Lower lobe of right lung (tissue), 2 donors: Measurements from ENCODE around the gene CCDC15. TPM values are rescaled to one million over a fixed set of nuclear protein-coding genes. Genes with fewer than 3 reads are reported as not detected.

Experiments used
- ATAC-seq, 2 donors: fragments of 200-7000 bp; cut with Tn5 transposase; one replicate each; pipeline ENCODE4 v1.9.1; 2020 to 2022; ENCODE audit warnings: mild to moderate bottlenecking in 2 of 2, moderate library complexity in 2 of 2
- DNase-seq: peaks from one replicate; pipeline ENCODE4 v3.0.0-alpha.2; 2020
- H3K27ac ChIP-seq: fragments of 200-600 bp; one replicate; pipeline ENCODE4 v1.8.0; 2022
- H3K27me3 ChIP-seq: fragments of 200-600 bp; one replicate; pipeline ENCODE4 v1.8.0; 2022; ENCODE audit warnings: low read depth
- H3K36me3 ChIP-seq: fragments of 200-600 bp; one replicate; pipeline ENCODE4 v1.8.0; 2022; ENCODE audit warnings: mild to moderate bottlenecking
- H3K4me1 ChIP-seq: fragments of 200-600 bp; one replicate; pipeline ENCODE4 v1.8.0; 2022
- H3K4me3 ChIP-seq: fragments of 200-600 bp; one replicate; pipeline ENCODE4 v1.8.0; 2022; ENCODE audit warnings: mild to moderate bottlenecking
- H3K9me3 ChIP-seq: fragments of 200-600 bp; one replicate; pipeline ENCODE4 v1.8.0; 2022
- intact Hi-C: fragments of 100-400 bp; cut with DNase I; formaldehyde crosslinking; loops from one replicate; pipeline ENCODE4 v1.11.0; 2022
- total RNA-seq: library from RNA; stranded (reverse); fragmentation: NEBNext Ultra II Directional; extraction: Animal tissue kit (Norgen Biotek cat#: 25700); gene quantifications from one replicate; pipeline ENCODE4 v1.2.1, GENCODE V29; 2021
- TF ChIP-seq, protein P1 (sequence below): fragments of 200-600 bp; IDR thresholded peaks from one replicate; pipeline ENCODE4 v1.8.0; 2022; ENCODE audit warnings: antibody characterized with exemption, mild to moderate bottlenecking
- donor health status: DM: no; HTN: yes; CAD: no; lungs with severe emphysema.

CCDC15 gene
- total RNA-seq, 1 donor from 2014 or later = 1.4 TPM

- Histone ChIP-seq H3K27ac (peak within 1 kb of the TSS; percentile 85), H3K4me3 (no peak within 1 kb of the TSS), H3K36me3 (no peaks in the 10 kb centered on the region), H3K9me3 (no peaks in the 10 kb centered on the region), H3K27me3 (peaks cover 14% of the 10 kb centered on the region), H3K4me1 (peaks cover 3% of the 10 kb centered on the region)
- TF ChIP-seq, protein P1, sequence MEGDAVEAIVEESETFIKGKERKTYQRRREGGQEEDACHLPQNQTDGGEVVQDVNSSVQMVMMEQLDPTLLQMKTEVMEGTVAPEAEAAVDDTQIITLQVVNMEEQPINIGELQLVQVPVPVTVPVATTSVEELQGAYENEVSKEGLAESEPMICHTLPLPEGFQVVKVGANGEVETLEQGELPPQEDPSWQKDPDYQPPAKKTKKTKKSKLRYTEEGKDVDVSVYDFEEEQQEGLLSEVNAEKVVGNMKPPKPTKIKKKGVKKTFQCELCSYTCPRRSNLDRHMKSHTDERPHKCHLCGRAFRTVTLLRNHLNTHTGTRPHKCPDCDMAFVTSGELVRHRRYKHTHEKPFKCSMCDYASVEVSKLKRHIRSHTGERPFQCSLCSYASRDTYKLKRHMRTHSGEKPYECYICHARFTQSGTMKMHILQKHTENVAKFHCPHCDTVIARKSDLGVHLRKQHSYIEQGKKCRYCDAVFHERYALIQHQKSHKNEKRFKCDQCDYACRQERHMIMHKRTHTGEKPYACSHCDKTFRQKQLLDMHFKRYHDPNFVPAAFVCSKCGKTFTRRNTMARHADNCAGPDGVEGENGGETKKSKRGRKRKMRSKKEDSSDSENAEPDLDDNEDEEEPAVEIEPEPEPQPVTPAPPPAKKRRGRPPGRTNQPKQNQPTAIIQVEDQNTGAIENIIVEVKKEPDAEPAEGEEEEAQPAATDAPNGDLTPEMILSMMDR = no peak
- ATAC-seq (no peak), DNase-seq (no peak)
- intact Hi-C loops = no loop called here
Observed at GRCh38 chr11:124918950-124919349, 35.1 kb upstream of the CCDC15 start, which contains the start of gene HEPN1. Gene HEPN1, plus strand, starts transcription at chr11:124919250.

DNA sequence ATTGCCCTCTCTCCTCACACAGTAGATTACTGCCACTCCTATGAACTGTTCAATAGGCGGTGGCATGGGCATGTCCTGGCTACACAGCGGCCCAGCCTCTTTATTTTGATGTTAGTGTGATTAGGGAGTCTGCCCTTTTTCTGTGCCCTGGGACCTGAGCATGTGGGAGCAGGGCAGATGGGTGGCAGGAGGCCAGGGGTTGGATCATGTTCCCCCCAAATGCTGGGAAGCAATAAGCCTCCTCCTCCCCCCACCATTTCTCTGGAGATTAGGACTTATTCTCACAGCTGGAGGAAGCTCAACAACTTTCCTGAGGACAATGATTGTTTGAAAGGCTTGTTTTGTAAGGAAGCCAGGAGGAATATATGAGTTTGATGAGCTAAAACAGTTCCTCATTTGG, 34.1 kb upstream of the CCDC15 start:
- no peaks in the 10 kb centered on the region for H3K36me3 ChIP-seq
- H3K9me3 ChIP-seq = no peaks in the 10 kb centered on the region
- ATAC-seq (no peak), DNase-seq (no peak)
- TF ChIP-seq, protein P1 = no peak
- H3K27me3 ChIP-seq = peaks cover 14% of the 10 kb centered on the region
- peaks cover 3% of the 10 kb centered on the region for H3K4me1 ChIP-seq
- intact Hi-C loops = no loop called here
- H3K27ac ChIP-seq = peak overlapping the region; percentile 85
- no peak overlapping the region for H3K4me3 ChIP-seq

- Histone ChIP-seq H3K36me3 (no peaks in the 10 kb centered on the region), H3K9me3 (no peaks in the 10 kb centered on the region), H3K4me1 (peaks cover 3% of the 10 kb centered on the region), H3K27ac (peak overlapping the region; percentile 85), H3K4me3 (peak overlapping the region; percentile 52), H3K27me3 (peaks cover 14% of the 10 kb centered on the region)
- TF ChIP-seq, protein P1 = no peak
- intact Hi-C loops = no loop called here
- ATAC-seq (no peak), DNase-seq (no peak)
Observed at GRCh38 chr11:124920356-124920755, 33.6 kb upstream of the CCDC15 start.

GRCh38 chr11:124920870-124921609, 33.0 kb upstream of the CCDC15 start:
- Histone ChIP-seq H3K27ac (peak overlapping the region; percentile 85), H3K4me3 (peak overlapping the region; percentile 52), H3K27me3 (peaks cover 14% of the 10 kb centered on the region), H3K4me1 (peaks cover 3% of the 10 kb centered on the region), H3K36me3 (no peaks in the 10 kb centered on the region), H3K9me3 (no peaks in the 10 kb centered on the region)
- TF ChIP-seq, protein P1 = no peak
- intact Hi-C loops = no loop called here
- DNase-seq (peak; percentile 80), ATAC-seq (peak; percentile 75 to 76)

DNA sequence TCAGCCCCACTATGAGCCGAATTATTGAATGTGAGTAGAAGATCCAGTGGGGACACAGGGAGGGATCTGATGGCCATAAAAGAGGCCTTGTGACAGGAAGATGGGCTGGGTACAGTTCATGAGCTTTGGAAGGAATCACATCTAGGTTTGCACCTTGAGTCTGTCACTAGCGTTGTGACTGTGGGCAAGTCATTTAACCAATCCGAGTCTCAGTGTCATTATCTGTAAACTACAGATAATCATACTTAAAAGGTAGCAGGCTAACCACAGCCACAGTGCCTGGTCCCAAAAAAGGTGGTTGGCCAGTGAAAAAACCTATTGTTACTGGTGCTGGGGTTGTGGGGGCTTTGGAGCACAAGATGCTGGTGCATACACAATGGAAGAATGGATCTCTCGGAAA, 31.2 kb upstream of the CCDC15 start:
- Histone ChIP-seq H3K36me3 (no peaks in the 10 kb centered on the region), H3K27ac (no peak overlapping the region), H3K27me3 (peaks cover 14% of the 10 kb centered on the region), H3K9me3 (no peaks in the 10 kb centered on the region), H3K4me3 (no peak overlapping the region), H3K4me1 (peaks cover 3% of the 10 kb centered on the region)
- DNase-seq = no peak
- intact Hi-C loops = no loop called here
- TF ChIP-seq, protein P1 = no peak
- no peak for ATAC-seq
